Measurements from ENCODE around the gene DPYD.

The DPYD gene

DNA sequence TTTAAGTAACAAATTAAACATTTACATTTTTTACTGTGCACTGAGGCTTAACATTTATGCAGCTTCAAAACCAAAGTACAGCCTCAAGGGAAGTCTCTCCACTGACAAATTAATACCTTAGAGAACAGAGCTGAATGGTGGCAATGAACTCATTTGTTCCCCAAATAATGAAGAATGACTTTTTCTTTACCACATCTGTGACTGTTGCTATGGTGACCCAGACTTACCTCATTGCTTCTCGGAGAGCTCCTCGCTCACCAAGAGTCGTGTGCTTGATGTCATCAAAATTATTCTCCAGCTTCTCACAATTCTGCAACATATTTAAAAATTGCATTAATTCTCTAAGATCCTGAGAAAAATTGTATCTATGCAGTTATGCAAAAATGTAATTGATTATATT is 92.9 kb downstream of the DPYD start:
- Histone ChIP-seq H3K9me3 (ENCODE audit: control insufficient read depth, insufficient read depth, low read length) (no peaks in the 10 kb centered on the region), H3K27me3 (ENCODE audit: control insufficient read depth, insufficient read depth, low read length) (no peaks in the 10 kb centered on the region), H3K36me3 (ENCODE audit: control insufficient read depth, insufficient read depth, low read length) (no peaks in the 10 kb centered on the region), H3K4me1 (ENCODE audit: control insufficient read depth, insufficient read depth, low read length) (no peaks in the 10 kb centered on the region), H3K9ac (ENCODE audit: low read depth, low read length) (no peak overlapping the region), H3K4me3 (ENCODE audit: low read depth, low read length) (no peak overlapping the region)

DNA sequence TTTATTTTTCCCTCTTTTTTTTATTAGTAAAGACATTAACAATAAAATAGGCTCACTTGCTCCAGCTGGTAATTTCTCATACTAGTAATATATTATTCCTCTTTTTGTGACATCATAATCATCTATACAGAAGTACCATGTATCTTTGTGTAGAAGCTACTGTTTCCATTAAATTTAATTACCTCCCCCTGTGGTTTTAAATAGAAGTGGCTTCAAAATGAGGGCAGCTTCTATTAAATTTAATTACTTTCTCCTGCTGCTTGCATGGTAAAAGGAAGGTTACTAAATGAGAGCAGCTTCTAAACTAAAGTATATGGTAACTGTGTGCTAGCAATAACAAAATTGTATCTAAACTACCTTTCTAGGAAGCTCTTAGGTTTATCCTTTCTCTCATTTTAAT is 94.0 kb downstream of the DPYD start:
- H3K4me1 ChIP-seq (ENCODE audit: control insufficient read depth, insufficient read depth, low read length), result no peaks in the 10 kb centered on the region
- H3K27me3 ChIP-seq (ENCODE audit: control insufficient read depth, insufficient read depth, low read length), result no peaks in the 10 kb centered on the region
- H3K9ac ChIP-seq (ENCODE audit: low read depth, low read length), result no peak overlapping the region
- no peaks in the 10 kb centered on the region for H3K9me3 ChIP-seq (ENCODE audit: control insufficient read depth, insufficient read depth, low read length)
- no peaks in the 10 kb centered on the region for H3K36me3 ChIP-seq (ENCODE audit: control insufficient read depth, insufficient read depth, low read length)
- no peak overlapping the region for H3K4me3 ChIP-seq (ENCODE audit: low read depth, low read length)

DNA sequence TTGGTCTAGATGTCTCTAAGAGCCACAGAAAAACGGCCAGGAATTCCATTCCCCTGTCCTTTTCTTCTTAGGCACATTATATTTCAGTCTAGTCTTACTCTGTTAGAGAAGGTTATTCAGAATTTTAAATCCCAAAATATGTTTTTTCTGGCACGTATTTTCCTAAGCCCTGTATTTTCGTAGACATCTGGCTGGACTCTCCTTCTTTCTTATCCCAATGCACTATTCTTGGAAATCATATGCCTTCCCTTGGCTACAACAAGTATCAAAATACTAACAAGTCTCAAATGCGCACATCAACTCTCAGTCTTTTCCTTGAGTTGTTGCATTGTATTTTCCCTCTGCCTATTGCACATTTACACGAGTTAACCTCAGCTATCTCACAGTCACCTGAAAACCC is 96.2 kb downstream of the DPYD start:
- no peaks in the 10 kb centered on the region for H3K27me3 ChIP-seq (ENCODE audit: control insufficient read depth, insufficient read depth, low read length)
- no peaks in the 10 kb centered on the region for H3K4me1 ChIP-seq (ENCODE audit: control insufficient read depth, insufficient read depth, low read length)
- no peak overlapping the region for H3K9ac ChIP-seq (ENCODE audit: low read depth, low read length)
- no peak overlapping the region for H3K4me3 ChIP-seq (ENCODE audit: low read depth, low read length)
- H3K9me3 ChIP-seq (ENCODE audit: control insufficient read depth, insufficient read depth, low read length), result no peaks in the 10 kb centered on the region
- no peaks in the 10 kb centered on the region for H3K36me3 ChIP-seq (ENCODE audit: control insufficient read depth, insufficient read depth, low read length)

DNA sequence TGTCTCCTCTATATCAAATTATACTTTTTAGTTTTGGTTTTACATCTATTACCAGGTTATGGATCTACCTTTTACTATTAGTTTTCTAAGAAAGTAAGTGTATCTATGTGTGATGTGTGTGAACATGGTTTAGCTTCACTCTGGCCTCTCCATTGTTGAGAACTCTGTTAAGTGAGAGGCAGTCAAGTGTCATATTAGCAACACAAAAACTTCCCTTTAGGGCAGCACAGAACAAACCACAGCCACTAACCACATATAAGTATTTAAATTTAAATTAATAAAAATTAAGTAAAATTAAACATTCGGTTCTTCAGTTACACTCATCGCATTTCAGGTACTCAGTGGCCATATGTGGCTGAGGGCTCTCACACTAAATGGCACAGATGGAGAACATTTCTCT is 96.6 kb downstream of the DPYD start:
- no peak overlapping the region for H3K4me3 ChIP-seq (ENCODE audit: low read depth, low read length)
- H3K9ac ChIP-seq (ENCODE audit: low read depth, low read length), result no peak overlapping the region
- no peaks in the 10 kb centered on the region for H3K36me3 ChIP-seq (ENCODE audit: control insufficient read depth, insufficient read depth, low read length)
- H3K9me3 ChIP-seq (ENCODE audit: control insufficient read depth, insufficient read depth, low read length), result no peaks in the 10 kb centered on the region
- no peaks in the 10 kb centered on the region for H3K27me3 ChIP-seq (ENCODE audit: control insufficient read depth, insufficient read depth, low read length)
- no peaks in the 10 kb centered on the region for H3K4me1 ChIP-seq (ENCODE audit: control insufficient read depth, insufficient read depth, low read length)

DNA sequence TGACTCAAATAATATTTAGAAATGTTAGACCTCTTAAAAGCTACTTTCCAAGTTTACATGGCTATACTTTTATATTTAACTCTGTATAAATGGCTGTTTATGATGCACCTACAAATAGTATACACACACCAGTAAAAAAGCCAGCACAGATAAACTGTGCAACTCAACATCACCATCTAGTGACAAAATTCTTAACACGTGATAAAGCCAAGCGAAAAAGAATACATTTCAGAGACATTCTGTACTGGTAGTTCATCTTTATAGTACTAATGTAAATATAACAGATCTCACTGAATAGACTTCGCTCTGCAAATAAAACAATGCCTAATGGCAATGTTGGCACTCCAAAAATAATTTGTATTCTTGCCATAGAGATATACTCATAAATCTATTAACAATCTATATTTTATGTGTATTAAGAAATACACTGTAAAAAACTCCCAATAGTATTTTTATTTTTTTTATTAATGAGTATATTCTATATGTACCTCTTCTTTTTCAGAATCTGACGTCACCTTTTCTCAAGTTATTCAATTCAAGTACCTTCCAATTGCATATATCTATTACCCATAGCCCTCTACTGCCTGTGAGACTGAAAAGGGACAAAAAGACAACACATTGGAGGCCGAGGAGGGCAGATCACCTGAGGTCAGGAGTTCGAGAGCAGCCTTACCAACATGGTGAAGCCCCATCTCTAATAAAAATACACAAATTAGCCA is 100.2 kb downstream of the DPYD start:
- Histone ChIP-seq H3K27me3 (ENCODE audit: control insufficient read depth, insufficient read depth, low read length) (no peaks in the 10 kb centered on the region), H3K4me1 (ENCODE audit: control insufficient read depth, insufficient read depth, low read length) (no peaks in the 10 kb centered on the region), H3K9me3 (ENCODE audit: control insufficient read depth, insufficient read depth, low read length) (no peaks in the 10 kb centered on the region), H3K4me3 (ENCODE audit: low read depth, low read length) (no peak overlapping the region), H3K9ac (ENCODE audit: low read depth, low read length) (no peak overlapping the region), H3K36me3 (ENCODE audit: control insufficient read depth, insufficient read depth, low read length) (no peaks in the 10 kb centered on the region)

DNA sequence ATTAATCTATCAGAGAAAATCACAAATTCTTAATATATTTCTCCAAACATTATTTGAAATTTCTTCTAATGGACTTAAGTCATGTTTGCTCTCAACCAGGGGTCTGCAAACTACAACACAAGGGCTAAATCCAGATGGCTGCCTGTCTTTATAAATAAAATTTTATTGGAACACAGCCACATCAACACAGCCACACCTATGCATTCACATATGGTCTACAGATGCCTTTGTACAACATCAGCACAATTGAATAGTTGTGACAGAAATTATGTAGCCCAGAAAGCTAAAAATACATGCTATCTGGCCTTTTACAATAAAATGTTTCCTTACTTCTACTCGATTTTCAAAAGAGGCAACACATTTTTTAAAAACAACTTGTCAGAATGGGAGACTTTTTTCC is 103.9 kb downstream of the DPYD start:
- Histone ChIP-seq H3K27me3 (ENCODE audit: control insufficient read depth, insufficient read depth, low read length) (no peaks in the 10 kb centered on the region), H3K9me3 (ENCODE audit: control insufficient read depth, insufficient read depth, low read length) (no peaks in the 10 kb centered on the region), H3K4me3 (ENCODE audit: low read depth, low read length) (no peak overlapping the region), H3K4me1 (ENCODE audit: control insufficient read depth, insufficient read depth, low read length) (no peaks in the 10 kb centered on the region), H3K36me3 (ENCODE audit: control insufficient read depth, insufficient read depth, low read length) (no peaks in the 10 kb centered on the region), H3K9ac (ENCODE audit: low read depth, low read length) (no peak overlapping the region)

DNA sequence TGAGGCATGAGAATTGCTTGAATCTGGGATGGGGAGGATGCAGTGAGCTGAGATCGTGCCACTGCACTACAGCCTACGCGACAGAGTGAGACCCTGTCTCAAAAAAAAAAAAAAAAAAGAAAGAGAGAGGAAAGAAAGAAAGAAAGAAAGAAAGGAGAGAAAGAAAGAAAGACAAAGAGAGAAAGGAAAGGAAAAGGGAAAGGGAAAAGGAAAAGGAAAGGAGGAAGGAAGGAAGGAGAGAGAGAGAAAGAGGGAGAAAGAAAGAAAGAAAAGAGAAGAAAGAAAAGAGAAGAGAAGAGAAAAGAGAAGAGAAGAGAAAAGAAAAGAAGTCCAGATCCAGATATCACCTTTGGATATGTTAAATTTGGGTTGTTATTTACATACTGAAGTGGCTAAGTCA is 106.0 kb downstream of the DPYD start:
- Histone ChIP-seq H3K27me3 (ENCODE audit: control insufficient read depth, insufficient read depth, low read length) (no peaks in the 10 kb centered on the region), H3K9me3 (ENCODE audit: control insufficient read depth, insufficient read depth, low read length) (no peaks in the 10 kb centered on the region), H3K9ac (ENCODE audit: low read depth, low read length) (no peak overlapping the region), H3K4me1 (ENCODE audit: control insufficient read depth, insufficient read depth, low read length) (no peaks in the 10 kb centered on the region), H3K36me3 (ENCODE audit: control insufficient read depth, insufficient read depth, low read length) (no peaks in the 10 kb centered on the region), H3K4me3 (ENCODE audit: low read depth, low read length) (no peak overlapping the region)

DNA sequence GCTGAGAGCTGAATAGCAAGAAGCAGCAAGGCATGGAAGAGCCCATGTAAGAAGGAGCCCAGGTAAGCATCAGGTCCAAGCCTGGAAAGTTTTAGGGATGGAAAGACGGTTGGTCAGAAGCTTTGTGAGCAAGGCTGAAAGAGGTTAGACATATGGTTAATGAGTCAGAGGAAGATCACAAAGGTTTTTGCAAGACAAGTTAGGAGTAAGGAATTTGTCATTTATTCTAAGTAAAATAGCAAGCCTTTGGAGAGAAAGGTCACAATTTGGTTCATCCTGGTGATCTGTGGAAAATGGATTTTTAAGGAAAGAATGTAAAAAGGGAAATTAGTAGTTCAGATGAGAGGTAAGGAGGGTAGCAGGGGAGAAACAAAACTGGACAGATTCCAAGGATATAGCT is 106.7 kb downstream of the DPYD start:
- Histone ChIP-seq H3K9me3 (ENCODE audit: control insufficient read depth, insufficient read depth, low read length) (no peaks in the 10 kb centered on the region), H3K4me1 (ENCODE audit: control insufficient read depth, insufficient read depth, low read length) (no peaks in the 10 kb centered on the region), H3K27me3 (ENCODE audit: control insufficient read depth, insufficient read depth, low read length) (no peaks in the 10 kb centered on the region), H3K36me3 (ENCODE audit: control insufficient read depth, insufficient read depth, low read length) (no peaks in the 10 kb centered on the region), H3K4me3 (ENCODE audit: low read depth, low read length) (no peak overlapping the region), H3K9ac (ENCODE audit: low read depth, low read length) (no peak overlapping the region)

DNA sequence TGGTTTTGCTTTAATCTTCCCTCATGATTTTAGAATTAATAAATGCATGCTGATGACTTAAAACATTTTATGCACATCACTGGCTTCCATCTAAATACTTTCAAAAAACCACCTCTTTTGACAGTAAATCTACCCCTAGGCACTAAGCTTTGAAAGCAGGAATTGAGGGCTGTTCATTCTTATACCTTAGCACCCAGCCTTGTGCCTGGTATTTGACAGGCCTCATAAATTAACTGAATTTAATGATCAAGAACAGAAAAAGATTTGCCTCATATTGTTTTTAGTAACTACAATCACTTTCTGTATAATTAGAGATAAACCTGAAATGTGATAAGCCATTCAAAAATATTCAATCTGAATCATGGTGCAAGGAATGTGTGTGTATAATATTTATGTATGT is 108.8 kb downstream of the DPYD start:
- no peaks in the 10 kb centered on the region for H3K36me3 ChIP-seq (ENCODE audit: control insufficient read depth, insufficient read depth, low read length)
- no peaks in the 10 kb centered on the region for H3K27me3 ChIP-seq (ENCODE audit: control insufficient read depth, insufficient read depth, low read length)

DNA sequence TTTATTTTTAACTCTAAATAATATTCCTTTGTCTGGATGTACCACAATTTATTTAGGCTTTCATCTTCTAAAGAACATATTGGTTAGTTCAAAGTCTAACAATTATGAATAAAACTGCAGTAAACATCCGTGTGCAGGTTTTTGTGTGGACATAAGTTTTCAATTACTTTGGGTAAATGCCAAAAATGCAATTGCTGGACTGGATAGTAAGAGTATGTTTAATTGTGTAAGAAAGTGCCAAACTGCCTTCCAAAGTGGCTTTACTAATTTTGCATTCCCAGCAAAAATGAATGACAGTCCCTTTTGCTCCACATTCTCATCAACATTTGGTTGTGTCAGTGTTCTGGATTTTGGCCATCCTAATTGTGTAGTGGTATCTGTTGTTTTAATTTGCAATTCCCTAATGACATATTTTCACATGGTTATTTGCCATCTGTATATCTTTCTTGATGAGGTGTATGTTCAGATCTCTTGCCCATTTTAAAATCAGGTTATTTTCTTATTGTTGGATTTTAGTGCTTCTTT is 113.8 kb downstream of the DPYD start:
- no peak overlapping the region for H3K4me3 ChIP-seq (ENCODE audit: low read depth, low read length)
- H3K36me3 ChIP-seq (ENCODE audit: control insufficient read depth, insufficient read depth, low read length), result no peaks in the 10 kb centered on the region
- no peak overlapping the region for H3K9ac ChIP-seq (ENCODE audit: low read depth, low read length)
- H3K9me3 ChIP-seq (ENCODE audit: control insufficient read depth, insufficient read depth, low read length), result no peaks in the 10 kb centered on the region
- peaks cover 2% of the 10 kb centered on the region for H3K27me3 ChIP-seq (ENCODE audit: control insufficient read depth, insufficient read depth, low read length)
- no peaks in the 10 kb centered on the region for H3K4me1 ChIP-seq (ENCODE audit: control insufficient read depth, insufficient read depth, low read length)

More for the DNA sequence above, 108.8 kb downstream of the DPYD start:
- Histone ChIP-seq H3K9ac (ENCODE audit: low read depth, low read length) (no peak overlapping the region), H3K4me3 (ENCODE audit: low read depth, low read length) (no peak overlapping the region), H3K4me1 (ENCODE audit: control insufficient read depth, insufficient read depth, low read length) (no peaks in the 10 kb centered on the region), H3K9me3 (ENCODE audit: control insufficient read depth, insufficient read depth, low read length) (no peaks in the 10 kb centered on the region)

DNA sequence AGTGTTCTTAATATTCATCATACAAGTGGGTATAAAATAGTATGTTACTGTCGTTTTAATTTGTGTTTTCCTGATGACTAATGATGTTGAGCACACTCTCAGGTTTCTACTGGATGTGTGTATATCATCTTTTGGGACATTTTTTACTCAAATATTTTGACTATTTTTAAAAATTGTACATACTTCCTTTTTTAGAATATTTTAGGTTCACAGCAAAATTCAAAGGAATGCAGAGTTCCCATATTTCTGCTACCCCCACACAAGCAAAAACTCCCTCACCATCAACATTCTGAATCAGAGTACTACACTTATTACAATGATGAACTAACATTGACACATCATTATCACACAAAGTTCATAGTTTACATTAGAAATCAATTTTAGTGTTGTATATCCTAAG is 114.5 kb downstream of the DPYD start:
- no peaks in the 10 kb centered on the region for H3K36me3 ChIP-seq (ENCODE audit: control insufficient read depth, insufficient read depth, low read length)
- no peak overlapping the region for H3K4me3 ChIP-seq (ENCODE audit: low read depth, low read length)
- H3K9me3 ChIP-seq (ENCODE audit: control insufficient read depth, insufficient read depth, low read length), result no peaks in the 10 kb centered on the region
- peaks cover 2% of the 10 kb centered on the region for H3K27me3 ChIP-seq (ENCODE audit: control insufficient read depth, insufficient read depth, low read length)
- no peak overlapping the region for H3K9ac ChIP-seq (ENCODE audit: low read depth, low read length)
- H3K4me1 ChIP-seq (ENCODE audit: control insufficient read depth, insufficient read depth, low read length), result no peaks in the 10 kb centered on the region

DNA sequence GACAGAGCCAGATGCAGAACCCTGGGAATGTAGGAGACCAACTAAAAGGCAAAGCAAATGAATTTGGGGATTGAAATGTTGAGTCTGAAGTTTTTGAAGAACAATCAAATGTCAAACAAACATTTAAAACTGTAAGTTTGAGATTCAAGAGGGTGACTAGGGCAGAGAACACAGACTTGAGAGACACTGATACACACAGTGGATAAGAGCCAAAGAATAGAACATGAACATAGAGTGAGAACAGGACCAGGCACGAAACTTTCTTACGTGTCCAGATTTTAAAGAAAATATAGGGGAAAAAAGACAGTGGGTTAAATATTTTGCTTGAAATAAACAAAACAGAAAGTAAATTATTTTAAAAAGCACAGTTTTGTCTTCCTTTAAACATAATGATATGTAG is 115.7 kb downstream of the DPYD start:
- no peaks in the 10 kb centered on the region for H3K4me1 ChIP-seq (ENCODE audit: control insufficient read depth, insufficient read depth, low read length)
- no peak overlapping the region for H3K4me3 ChIP-seq (ENCODE audit: low read depth, low read length)
- H3K27me3 ChIP-seq (ENCODE audit: control insufficient read depth, insufficient read depth, low read length), result peaks cover 2% of the 10 kb centered on the region
- no peaks in the 10 kb centered on the region for H3K36me3 ChIP-seq (ENCODE audit: control insufficient read depth, insufficient read depth, low read length)
- H3K9me3 ChIP-seq (ENCODE audit: control insufficient read depth, insufficient read depth, low read length), result no peaks in the 10 kb centered on the region
- no peak overlapping the region for H3K9ac ChIP-seq (ENCODE audit: low read depth, low read length)

All from iPS-15b (cell line).